ENCODE results near the gene KIF13A. TPM values are rescaled to one million over a fixed set of nuclear protein-coding genes. Genes with fewer than 3 reads are reported as not detected.

The KIF13A gene
- total RNA-seq, 4 donors from 2014 or later = 39.6 to 51.6 (median 43.2) TPM

GRCh38 chr6:17831135-17831534, 156.3 kb downstream of the KIF13A start:
- Histone ChIP-seq H3K27ac (no peak overlapping the region), H3K27me3 (no peaks in the 10 kb centered on the region), H3K4me1 (no peaks in the 10 kb centered on the region), H3K9me3 (no peaks in the 10 kb centered on the region), H3K4me3 (no peak overlapping the region), H3K36me3 (peaks cover 0 to 62% (median 0%) of the 10 kb centered on the region in 3 donors)
- DNase-seq = no peak
- TF ChIP-seq CTCF (IDR thresholded peaks at IDR 0.05) (no peak), POLR2A (IDR thresholded peaks at IDR 0.05) (no peak)

- Histone ChIP-seq H3K27me3 (no peaks in the 10 kb centered on the region), H3K27ac (no peak overlapping the region), H3K36me3 (peaks cover 0 to 72% (median 0%) of the 10 kb centered on the region in 3 donors), H3K9me3 (no peaks in the 10 kb centered on the region), H3K4me1 (no peaks in the 10 kb centered on the region), H3K4me3 (no peak overlapping the region)
- TF ChIP-seq CTCF (IDR thresholded peaks at IDR 0.05) (no peak), POLR2A (IDR thresholded peaks at IDR 0.05) (no peak)
- no peak for DNase-seq
Measured at GRCh38 chr6:17829905-17830304, 157.5 kb downstream of the KIF13A start.

GRCh38 chr6:17828149-17828548, 159.3 kb downstream of the KIF13A start:
- H3K9me3 ChIP-seq = no peaks in the 10 kb centered on the region
- DNase-seq = no peak
- no peak for TF ChIP-seq POLR2A (IDR thresholded peaks at IDR 0.05)
- no peak for TF ChIP-seq CTCF (IDR thresholded peaks at IDR 0.05)
- H3K36me3 ChIP-seq = peaks cover 0 to 76% (median 0%) of the 10 kb centered on the region in 3 donors
- H3K27ac ChIP-seq = no peak overlapping the region
- H3K4me3 ChIP-seq = no peak overlapping the region
- no peaks in the 10 kb centered on the region for H3K4me1 ChIP-seq
- H3K27me3 ChIP-seq = no peaks in the 10 kb centered on the region

- TF ChIP-seq CTCF (IDR thresholded peaks at IDR 0.05) (no peak), POLR2A (IDR thresholded peaks at IDR 0.05) (no peak)
- no peak for DNase-seq
- no peak overlapping the region for H3K27ac ChIP-seq
- no peaks in the 10 kb centered on the region for H3K9me3 ChIP-seq
- H3K27me3 ChIP-seq = no peaks in the 10 kb centered on the region
- peaks cover 0 to 65% (median 0%) of the 10 kb centered on the region in 3 donors for H3K36me3 ChIP-seq
- no peaks in the 10 kb centered on the region for H3K4me1 ChIP-seq
- no peak overlapping the region for H3K4me3 ChIP-seq
Measured at GRCh38 chr6:17826301-17826700, 161.1 kb downstream of the KIF13A start.

GRCh38 chr6:17820055-17820454, 167.4 kb downstream of the KIF13A start:
- no peak for DNase-seq
- Histone ChIP-seq H3K27me3 (no peaks in the 10 kb centered on the region), H3K4me1 (no peaks in the 10 kb centered on the region), H3K4me3 (no peak overlapping the region), H3K9me3 (no peaks in the 10 kb centered on the region), H3K36me3 (peaks cover 0 to 29% (median 0%) of the 10 kb centered on the region in 3 donors), H3K27ac (no peak overlapping the region)
- TF ChIP-seq CTCF (IDR thresholded peaks at IDR 0.05) = no peak
- no peak for TF ChIP-seq POLR2A (IDR thresholded peaks at IDR 0.05)

- peaks cover 0 to 21% (median 0%) of the 10 kb centered on the region in 3 donors for H3K36me3 ChIP-seq
- H3K4me1 ChIP-seq = no peaks in the 10 kb centered on the region
- no peak for DNase-seq
- no peak overlapping the region for H3K4me3 ChIP-seq
- H3K9me3 ChIP-seq = no peaks in the 10 kb centered on the region
- H3K27me3 ChIP-seq = no peaks in the 10 kb centered on the region
- no peak overlapping the region for H3K27ac ChIP-seq
- TF ChIP-seq CTCF (IDR thresholded peaks at IDR 0.05) = no peak
- TF ChIP-seq POLR2A (IDR thresholded peaks at IDR 0.05) = no peak
Measured at GRCh38 chr6:17817763-17818162, 169.7 kb downstream of the KIF13A start.

Data from Peyer's patch (tissue), 4 donors.